NCI-H226 (cell line): ENCODE measurements around the gene CCDC8.
A peak's percentile ranks its signal among the peaks of the same experiment; 100 is the strongest.
"Not testable (repeated sequence)": the region's sequence is repeated elsewhere in the genome, so short reads cannot be mapped to it uniquely, and the experiment has no call there.

ENCODE experiments used
- DNase-seq: peaks from one replicate; pipeline ENCODE4 v3.0.0-alpha.2; 2015

CCDC8 gene

DNA sequence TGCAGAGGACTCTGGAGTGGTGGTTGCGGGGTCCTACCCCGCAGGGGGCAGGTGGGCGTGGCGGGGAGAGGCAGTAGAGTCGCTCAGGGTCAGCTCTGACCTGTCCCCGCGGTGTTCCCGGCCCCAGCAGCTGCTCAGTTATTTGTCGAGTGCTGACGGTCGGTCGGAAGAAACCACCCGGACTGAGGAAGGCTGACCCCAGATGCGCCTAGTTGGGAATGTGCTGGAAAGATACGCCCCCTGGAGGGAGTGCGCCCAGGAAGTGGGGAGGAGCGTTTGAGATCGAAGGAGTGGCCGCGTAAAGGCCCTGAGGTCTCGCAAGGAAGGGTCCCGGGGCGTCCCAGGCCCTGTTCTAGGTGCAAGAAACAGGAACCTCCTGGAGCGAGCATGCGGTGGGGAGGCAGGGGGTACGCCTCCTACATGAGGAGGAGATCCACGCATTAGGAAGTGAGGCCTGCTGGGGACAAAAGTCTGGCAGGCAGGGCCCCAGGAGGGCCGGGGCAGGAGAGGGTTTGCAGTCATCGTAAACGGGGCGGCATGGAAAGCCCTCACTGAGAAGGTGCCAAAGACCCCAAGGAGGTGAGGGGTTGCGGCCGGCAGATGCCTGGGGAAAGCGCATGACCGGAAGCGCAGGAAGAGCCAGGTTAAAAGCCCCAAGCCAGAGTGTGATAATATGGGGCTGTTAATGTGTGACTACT lies 9.2 kb downstream of the CCDC8 start:
- DNase-seq: no peak

DNA sequence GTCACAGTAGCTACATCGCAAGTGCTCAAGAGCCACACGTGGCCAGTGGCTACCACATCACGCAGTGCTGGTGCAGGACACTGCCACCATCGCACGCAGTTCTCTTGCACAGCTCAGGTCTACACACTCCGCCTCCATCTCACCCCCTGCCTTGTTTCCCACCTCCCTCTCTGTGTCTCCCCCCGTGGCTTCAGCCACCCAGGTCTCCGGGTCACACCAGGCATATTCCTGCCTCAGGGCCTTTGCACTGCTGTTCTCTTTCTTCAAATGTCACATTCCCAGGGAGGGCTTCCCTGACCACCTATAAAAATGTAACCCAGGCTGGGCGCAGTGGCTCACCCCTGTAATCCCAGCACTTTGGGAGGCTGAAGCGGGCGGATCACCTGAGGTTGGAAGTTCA lies 10.6 kb downstream of the CCDC8 start:
- no peak for DNase-seq

GRCh38 chr19:46397801-46398479 lies 15.4 kb downstream of the CCDC8 start:
- DNase-seq: not testable (repeated sequence)

GRCh38 chr19:46394402-46394797 lies 19.0 kb downstream of the CCDC8 start:
- DNase-seq: peak; percentile 12

- no peak for DNase-seq
Observed at GRCh38 chr19:46393456-46394401, 19.6 kb downstream of the CCDC8 start.

DNA sequence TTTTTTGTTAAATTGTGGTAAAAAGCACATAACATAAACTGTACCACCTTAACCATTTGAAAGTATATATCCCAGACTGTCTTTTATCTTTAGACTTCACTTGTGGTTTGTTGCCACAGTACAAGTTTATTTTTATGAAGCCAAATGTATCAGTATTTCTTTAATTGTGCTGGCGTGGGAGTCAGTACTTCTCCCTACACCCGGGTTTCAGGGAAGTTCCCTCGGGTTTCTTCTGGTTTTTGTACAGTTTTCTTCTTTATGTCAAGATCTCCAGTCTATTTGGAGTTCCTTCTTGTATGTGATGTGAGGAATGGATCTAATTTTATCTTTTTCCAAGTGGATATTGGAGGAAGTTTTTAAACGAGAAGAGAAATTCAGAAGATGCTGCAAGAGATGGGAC lies 20.5 kb downstream of the CCDC8 start:
- DNase-seq: no peak

- DNase-seq: no peak
Observed at GRCh38 chr19:46392252-46392801, 21.0 kb downstream of the CCDC8 start.

GRCh38 chr19:46391296-46392251 lies 21.8 kb downstream of the CCDC8 start:
- DNase-seq: no peak

- DNase-seq: no peak
Observed at GRCh38 chr19:46390866-46391265, 22.5 kb downstream of the CCDC8 start.

DNA sequence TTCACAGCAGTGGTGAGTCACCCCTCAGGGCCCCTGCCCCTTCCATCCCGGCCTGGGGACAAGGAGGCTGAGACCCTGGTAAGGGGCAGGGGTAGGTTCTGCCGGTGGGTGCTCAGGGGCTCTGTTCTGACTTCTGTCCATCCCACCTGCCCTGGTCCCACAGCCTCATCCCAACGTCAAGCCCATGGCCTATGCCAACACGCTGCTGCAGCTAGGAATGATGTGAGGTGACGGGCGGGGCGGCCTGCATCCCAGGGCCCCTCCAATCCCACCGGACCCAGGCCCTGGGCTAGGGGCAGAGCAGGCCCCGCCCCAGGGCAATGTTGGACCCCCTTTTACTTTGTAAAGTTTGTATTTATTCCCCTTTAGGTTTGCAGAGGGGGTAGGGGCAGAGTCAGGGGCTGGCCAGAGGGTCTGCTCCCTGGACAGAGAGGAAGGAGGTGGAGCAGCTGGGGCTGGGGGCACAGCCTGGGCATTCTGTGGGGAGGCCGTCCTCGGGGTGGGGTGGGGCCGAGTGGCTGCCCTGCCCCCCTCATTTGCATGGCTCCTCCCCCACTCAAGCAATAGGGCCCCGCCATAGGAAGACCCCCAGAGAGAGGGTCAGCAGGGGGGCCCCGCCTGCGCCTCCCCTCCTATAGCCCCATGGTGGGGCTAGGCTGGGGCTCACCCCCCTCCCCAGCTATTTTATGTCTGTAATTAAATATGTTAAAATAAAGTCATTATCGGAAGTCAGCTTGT lies 23.1 kb downstream of the CCDC8 start:
- DNase-seq: no peak

DNA sequence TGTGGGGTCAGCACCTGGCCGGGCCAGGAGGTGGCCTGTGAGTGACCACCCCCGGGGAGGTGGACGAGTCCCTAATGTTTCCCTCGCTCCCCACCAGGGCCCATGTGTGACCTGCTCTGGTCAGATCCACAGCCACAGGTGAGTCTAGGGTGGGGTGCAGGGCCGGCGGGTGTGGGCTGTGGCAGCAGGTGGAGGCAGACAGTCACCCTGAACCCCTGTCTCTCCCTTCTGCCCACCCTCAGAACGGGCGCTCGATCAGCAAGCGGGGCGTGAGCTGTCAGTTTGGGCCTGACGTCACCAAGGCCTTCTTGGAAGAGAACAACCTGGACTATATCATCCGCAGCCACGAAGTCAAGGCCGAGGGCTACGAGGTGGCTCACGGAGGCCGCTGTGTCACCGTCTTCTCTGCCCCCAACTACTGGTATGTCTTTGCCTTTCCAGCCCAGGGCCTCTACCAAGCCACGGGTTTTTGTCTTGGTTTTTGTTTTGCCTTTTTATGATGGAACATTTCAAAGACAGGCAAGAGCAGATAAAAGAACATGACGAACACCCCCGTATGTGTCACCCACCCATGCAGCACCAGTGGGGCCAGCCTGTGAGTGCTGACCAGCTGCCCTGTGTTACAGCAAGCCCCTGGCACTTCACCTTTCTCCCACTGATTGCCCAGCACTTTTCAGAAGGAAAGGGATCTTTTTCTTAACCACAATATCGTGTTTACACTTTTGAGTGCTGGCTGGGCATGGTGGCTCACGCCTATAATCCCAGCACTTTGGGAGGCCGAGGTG lies 24.9 kb downstream of the CCDC8 start:
- no peak for DNase-seq

DNA sequence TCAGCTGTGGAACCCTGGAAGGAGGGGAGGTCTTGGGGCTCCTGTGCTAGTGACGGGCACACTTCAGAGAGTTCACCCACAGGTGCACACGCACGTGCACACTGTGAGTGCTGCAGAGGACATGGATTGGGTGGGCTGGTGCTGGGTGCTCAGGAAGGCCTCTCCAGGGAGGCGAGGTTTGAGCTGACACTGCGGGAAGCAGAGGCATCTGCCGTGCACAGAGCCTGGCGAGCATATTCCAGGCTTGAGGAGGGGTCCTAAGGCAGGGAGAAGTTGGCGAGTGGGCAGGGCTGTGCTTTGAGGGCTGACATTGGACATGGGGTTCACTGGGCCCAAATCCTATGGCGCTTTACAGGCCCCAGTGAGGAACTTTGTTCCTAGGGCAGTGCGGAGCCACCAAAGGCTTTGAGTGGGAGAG lies 25.6 kb downstream of the CCDC8 start:
- DNase-seq: no peak

DNA sequence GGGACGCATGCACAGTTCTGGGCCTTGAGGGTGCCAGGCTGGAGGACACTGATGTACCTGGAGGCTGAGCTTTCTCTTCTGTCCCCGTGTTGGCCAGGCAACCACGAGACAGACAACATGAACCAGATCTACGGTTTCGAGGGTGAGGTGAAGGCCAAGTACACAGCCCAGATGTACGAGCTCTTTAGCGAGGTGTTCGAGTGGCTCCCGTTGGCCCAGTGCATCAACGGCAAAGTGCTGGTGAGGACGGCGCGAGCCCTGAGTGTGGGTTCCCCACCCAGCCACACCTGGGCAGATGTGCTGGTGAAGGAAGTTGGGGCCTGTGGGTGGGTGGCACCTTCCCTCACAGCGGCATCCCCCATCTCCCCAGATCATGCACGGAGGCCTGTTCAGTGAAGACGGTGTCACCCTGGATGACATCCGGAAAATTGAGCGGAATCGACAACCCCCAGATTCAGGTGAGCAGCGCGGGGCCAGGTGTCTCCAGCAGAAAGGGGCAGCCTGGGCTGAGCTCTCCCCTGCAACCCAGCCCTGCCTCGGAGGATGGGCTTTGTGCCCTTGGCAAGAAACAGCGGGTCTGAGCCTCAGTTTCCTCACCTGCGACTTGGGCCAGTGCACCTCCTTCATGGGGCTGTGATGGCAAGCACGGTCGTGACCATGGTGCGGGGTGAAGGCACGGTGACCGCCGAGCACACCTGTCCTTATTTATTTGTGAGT lies 26.2 kb downstream of the CCDC8 start:
- no peak for DNase-seq

GRCh38 chr19:46386151-46386550 lies 27.2 kb downstream of the CCDC8 start:
- no peak for DNase-seq

DNA sequence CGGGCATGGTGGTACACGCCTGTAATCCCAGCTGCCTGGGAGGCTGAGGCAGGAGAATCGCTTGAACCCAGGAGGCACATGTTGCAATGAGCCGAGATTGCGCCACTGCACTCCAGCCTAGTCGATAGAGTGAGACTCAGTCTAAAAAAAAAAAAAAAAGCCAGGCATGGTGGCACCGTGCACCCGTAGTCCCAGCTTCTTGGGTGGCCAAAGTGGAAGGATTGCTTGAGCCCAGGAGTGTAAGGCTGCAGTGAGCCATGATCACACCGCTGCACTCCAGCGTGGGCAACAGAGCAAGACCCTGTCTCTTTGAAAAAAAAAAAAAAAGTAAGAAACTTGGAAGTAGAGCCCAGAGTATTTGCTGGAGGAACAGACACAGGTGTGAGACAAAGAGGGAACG lies 27.7 kb downstream of the CCDC8 start:
- DNase-seq: no peak

GRCh38 chr19:46384396-46384795 lies 29.0 kb downstream of the CCDC8 start:
- no peak for DNase-seq

GRCh38 chr19:46383846-46384245 lies 29.5 kb downstream of the CCDC8 start:
- DNase-seq: no peak

- no peak for DNase-seq
Observed at GRCh38 chr19:46383171-46383815, 30.1 kb downstream of the CCDC8 start.

DNA sequence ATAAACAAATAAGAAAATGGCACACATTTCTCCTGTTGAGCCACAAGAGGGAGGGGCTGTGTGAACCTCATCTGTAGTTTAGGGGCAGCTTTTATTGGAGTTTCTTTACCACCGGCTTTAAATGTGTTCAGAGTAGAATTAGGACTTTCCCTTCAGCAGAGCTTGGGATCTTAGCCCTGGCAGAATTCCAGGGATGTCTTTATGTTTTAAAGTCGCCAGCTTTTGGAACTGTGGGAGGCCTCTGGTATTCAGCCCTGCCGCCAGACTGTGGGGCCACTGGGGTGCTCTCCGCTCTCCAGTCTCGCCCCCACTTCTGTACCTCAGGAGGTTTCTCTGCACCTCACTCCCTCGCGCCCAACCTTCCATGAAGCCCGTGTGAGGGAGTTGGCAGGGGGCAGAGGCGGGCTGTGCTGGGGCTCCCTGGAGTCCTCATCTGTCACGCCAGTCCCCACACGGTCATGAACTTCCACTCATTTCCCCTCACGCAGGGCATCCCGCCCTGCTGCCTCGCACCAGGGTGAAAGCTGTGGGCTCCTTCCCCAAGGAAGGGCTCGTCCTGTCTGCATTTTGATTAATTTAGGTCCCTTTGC lies 31.5 kb downstream of the CCDC8 start:
- DNase-seq: no peak
